HG03025 (cell line): ENCODE data around the gene USP32.
"Not testable (repeated sequence)": the region's sequence is repeated elsewhere in the genome, so short reads cannot be mapped to it uniquely, and the experiment has no call there.

Experiments used
- ATAC-seq: cut with Tn5 transposase; IDR thresholded peaks from one replicate; pipeline ENCODE4 v1.9.1; 2021; ENCODE audit warnings: mild to moderate bottlenecking, moderate library complexity; ENCODE audit not compliant: unreplicated experiment, low FRiP score

Gene USP32

DNA sequence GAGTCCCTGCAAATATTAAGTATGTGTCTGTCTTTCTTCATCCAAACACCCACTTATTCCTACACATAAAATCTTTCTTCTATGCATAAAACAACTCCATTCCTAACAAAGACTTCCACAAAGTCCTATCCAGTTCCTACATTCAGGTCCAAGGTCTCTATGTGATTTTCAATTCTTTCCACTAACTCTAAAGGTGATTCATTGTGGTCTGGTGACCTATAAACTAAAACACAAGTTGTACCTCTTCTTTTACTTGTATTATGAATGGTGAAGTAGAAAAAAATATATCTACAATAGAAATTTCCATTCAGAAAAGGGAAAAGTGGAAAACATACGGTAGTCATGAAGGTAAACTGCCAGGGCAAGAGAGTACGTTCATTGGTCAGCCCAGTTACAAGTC lies 56.6 kb downstream of the USP32 start:
- ATAC-seq: no peak

DNA sequence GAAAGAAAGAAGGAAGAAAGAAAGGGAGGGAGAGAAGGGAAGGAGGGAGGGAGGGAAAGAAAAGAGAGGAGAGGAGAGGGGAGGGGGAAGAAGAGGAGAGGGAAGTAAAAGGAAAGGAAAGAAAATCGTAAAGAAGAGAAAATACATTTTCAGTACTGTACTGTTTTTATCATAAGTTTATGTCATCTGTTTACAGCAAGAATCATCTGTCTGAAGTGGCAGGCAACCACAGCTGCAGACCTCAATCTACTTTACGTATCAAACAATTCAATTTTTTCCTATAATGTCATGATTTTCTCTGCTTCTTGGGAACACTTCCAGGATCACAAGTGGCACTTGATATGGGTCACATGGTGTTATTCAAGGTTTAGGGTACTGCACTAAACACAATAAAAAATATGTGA lies 58.3 kb downstream of the USP32 start:
- no peak for ATAC-seq

DNA sequence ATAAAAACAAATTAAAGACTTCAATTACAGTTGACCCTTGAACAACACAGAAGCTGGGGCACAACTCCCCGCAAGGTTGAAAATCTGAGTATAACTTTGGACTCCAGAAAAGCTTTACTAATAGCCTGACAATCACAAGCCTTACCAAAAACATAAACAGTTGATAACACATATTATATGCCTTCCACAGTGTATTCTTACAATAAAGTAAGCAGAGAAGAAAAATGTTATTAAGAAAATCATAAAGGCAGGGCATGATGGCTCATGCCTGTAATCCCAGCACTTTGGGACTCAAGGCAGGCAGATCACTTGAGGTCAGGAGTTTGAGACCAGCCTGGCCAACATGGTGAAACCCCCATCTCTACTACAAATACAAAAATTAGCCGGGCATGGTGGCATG lies 58.9 kb downstream of the USP32 start:
- ATAC-seq: not testable (repeated sequence)

DNA sequence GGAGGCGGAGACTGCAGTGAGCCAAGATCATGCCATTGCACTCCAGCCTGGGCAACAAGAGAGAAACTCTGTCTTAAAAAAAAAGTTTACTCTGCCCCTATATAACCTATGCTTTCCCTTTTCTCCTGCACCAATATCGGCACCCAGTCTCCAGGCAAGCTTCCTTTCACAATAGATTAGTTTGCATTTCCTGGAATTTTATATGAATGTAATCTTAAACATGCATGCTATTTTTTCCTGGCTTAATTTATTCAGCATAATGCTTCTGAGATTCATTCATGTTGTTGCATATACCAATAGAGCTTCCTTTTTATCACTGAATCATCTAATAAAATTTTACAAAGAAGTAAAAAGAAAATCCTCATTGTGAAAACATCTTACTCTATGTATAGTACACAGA lies 59.4 kb downstream of the USP32 start:
- no peak for ATAC-seq

DNA sequence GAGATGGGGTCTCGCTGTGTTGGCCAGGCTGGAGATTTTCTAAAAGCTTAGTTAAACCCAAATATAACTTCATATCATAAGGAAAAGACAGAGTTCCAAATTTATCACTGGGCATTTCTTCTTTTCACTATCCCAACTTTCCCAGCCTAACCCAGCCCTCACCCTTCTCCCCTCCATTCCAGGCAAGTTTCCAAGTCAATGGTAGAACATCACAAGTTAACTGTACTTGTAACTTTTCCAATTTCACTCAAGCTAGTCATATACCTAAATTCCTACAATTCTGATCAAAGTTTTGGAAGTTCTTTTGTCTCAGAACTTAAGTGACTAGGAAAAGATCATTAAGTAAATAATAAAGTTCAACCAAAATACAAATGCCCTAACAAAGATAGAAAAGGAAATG lies 61.2 kb downstream of the USP32 start:
- ATAC-seq: no peak

DNA sequence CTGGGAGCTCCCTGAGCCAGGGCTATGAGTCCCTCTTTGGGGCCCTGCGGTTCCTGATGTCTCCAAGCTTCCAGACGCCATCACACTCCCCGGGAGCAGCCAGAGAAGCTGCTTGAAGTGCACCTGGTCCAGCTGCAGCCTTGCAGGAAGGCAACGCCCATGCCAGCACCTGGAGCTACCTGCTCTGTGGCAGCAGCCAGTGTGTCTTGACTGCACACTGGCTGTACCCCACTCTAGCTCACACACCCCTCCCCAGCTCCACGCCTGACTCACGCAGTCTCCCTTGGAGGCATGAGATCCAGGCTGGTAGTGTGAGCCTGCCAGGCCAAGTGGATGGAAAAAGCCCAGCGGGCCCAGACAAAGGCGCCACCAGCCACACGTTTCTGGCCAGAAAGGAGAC lies 63.3 kb downstream of the USP32 start:
- ATAC-seq: no peak

DNA sequence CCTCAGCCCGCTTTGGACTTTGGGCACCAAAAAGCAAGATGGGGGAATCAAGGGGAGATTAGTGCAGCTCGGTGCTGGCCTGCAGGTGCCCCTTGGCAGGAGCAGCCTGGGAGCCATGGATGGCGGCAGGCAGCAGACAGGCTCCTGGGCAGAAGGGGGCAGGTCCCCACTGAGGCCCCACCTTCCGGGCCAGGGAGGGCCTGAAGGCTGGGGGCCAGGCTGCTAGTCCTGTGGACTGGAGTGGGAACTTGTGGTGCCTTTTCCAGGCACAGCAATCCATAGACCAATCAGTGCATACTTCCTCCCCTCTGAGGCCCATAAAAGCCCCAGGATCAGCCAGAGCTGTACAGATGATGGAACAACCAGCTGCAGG lies 64.0 kb downstream of the USP32 start:
- ATAC-seq: no peak

DNA sequence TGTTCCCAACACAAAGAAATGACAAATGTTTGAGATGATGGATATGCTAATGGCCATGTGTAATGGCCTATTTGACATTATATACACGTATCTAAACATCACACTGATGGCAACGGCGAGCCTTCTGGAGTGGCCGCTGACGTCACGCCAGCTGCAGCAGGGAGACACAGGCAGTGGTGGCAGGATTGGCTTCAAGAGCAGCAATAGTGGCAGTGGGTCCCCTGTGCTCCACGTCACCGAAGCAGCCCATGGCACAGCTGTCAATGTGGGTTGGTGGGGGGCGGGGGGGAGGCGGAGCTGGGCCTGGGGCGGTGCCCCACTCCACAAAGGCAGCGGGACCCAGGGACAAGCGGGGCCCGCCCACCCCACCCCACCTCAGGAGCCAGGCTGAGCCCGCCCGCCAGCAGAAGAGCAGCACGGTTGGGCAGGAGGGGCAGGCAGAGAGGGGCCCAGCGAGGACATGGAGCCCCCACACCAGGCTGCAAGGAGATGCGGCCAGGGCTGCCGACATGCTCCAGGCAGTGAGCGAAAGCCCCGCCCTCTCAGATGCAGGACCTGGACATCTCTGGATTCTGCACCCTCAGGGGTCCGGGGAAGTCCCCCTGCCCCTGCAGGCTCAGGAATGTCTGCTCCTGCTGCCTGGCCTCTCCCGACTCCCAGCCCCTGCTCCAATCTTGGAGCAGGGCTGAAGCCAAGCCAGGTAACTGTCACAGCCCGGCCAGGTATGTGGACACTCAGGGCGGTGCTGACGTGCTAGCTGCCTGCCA lies 64.6 kb downstream of the USP32 start:
- ATAC-seq: no peak

DNA sequence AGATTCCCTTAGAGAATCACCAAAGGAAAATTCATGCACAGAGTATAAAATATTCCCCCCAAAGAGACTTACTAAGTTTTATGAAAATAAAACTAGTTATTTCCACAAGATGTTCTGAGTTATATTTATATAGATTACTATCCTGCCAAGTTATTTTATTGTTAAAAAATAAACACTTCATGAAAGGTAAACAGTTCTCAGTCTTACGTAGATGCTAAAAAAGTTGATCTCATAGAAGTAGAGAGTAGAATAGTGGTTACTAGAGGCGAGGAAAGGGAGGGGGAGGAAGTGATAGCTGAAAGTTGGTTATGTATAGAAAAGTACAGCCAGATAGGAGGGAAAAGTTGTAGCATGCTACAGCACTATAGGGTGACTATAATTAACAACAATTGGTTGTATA lies 65.2 kb downstream of the USP32 start:
- no peak for ATAC-seq

DNA sequence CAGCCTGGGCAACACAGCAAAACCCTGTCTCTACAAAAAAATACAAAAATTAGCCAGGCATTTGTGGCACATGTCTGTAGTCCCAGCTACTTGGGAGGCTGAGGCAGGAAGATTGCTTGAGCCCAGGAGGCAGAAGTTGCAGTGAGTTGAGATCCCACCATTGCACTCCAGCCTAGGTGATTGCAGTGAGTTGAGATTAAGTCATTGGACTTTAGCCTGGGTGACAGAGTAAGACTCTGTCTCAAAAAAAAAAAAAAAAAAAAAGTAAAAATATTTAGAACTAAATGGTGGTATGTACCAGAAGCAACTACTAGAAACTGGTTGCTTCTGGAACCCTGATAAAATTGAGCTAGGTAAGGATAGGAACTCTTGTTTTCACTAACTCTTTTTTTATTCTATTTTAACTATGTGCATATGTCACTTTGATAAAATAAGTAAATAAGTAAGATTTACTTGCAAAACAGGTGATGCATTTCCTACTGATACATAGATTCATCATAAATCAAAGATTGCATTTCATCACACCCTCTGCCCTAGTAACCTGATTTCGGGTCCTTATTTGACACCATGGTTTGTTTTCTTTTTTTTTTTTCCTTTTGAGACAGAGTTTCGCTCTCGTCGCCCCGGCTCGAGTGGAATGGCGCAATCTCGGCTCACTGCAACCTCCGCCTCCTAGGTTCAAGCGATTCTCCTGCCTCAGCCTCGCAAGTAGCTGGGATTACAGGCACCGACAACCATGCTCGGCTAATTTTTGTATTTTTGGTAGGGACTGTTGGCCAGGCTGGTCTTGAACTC lies 66.0 kb downstream of the USP32 start:
- no peak for ATAC-seq

DNA sequence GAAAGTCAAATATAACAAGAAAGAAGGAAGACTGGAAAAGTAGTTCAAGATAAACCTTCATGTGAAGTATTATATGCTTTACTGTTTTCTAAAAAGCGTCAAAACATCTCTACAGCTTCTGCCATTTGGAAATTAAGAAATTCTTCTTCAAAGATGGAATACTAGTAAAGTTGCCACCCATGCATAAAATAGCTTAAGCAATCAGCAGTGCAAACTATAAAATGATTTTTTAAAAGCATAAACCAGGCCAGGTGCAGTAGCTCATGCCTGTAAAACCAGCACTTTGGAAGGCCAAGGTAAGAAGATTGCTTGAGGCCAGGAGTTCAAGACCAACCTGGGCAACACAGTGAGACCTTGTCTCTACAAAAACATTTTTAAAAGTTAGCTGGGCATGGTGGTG lies 68.2 kb downstream of the USP32 start:
- ATAC-seq: no peak

DNA sequence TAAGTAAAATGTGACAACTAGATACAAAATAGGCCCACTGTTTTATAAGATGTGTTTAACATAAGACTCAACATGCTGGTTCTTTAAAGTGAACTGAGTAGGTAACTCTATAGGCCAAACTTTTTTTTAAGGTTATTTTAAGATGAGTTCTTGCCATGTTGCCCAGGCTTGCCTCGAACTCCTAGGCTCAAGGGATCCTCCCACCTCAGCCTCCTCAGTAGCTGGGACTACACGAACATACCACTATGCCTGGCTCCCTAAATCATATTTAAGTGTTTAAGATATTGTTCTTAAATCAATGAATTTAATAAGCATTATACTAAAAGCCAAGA lies 69.9 kb downstream of the USP32 start:
- ATAC-seq: no peak

DNA sequence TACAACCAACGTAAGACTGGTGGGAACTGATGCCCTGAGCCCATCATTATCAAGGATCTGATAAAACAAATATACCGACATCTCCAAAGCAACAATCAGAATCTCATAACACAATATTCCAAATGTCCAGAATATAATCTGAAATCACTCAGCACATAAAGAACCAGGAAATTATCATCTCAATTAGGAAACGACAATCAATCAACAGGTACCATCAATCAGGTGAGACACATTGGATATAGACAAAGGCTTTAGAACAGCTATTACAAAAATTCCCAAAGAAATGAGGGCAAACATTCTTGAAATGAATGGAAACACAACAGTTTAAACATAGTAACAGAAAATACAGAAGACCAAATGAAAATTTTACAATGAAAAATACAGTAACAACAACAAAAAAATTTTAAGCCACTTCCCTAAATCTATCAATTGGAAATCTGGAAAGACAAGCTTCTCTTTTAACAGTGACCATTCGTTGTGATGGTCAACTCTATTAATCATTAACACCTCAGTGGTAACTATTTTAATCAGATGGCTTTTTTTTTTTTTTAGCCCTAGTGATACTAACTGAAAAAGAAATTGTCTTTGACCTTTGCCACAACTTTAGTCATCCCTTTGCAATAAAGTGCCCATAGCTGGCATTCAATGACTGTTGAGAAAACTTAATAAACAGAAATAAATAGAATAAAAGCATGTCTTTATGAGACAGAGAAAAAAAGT lies 70.4 kb downstream of the USP32 start:
- no peak for ATAC-seq

DNA sequence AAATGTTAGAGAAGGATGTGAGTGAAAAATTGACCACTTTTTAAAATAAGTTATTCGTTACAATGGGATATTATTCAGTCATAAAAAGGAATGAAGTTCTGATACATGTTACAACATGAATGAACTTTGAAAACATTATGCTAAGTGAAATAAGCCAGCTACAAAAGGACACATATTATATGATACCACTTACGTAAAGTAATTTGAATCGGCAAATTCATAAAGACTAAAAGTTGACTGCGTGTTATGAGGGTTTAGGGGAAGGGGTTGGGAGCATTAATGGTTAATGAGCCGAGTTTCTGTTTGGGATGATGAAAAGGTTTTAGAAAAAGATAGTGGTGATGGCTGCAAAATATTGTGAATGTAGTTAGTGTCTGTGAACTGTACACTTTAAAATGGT lies 73.1 kb downstream of the USP32 start:
- ATAC-seq: no peak

DNA sequence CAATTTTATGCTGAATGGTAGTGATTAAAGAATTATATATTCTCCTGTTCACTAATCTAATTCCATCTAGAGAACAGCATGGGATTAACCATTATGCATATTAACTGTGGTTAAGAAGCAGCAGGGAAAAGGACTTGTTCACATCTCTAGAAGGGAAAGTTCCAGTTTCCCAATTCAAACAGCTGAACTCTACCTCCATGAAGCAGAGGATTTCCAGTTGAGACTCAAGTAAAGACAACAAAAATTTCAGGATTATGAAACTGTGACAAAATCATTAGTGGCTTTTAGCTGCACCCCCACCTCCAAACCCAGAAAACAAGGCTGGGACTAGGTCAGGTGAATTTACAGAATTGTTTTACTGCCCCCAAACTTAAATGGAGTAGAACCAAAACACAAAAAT lies 73.6 kb downstream of the USP32 start:
- ATAC-seq: no peak

DNA sequence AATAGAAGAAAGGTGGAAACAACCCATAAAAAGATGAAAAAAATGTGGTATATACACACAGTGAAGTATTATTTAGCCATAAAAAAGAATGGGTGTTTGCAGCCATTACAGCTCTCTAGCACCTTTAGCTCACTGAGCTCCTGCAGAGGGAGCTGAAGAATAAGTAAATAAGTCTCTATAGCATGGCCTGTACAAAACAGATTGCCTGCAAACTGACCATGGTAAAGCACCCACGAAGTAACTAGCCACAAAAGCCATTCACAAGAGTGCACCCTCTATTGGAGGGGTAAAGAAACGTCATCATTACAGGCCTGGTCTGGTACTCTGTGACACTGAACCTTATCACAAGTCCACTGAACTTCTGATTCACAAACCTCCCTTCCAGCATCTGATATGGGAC lies 76.3 kb downstream of the USP32 start:
- ATAC-seq: no peak

DNA sequence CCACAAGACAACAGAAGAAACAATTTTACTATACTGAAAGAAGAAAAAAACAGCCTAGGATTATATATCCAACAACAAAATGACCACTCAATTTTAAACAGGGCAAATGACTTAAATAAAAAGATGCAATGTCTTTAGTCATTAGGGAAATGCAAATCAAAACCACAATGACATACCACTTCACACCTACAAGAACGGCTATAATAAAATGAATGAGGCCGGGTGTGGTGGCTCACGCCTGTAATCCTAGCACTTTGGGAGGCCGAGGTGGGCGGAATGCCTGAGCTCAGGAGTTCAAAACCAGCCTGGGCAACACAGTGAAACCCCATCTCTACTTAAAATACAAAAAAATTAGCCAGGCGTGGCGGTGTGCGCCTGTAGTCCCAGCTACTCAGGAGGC lies 77.0 kb downstream of the USP32 start:
- not testable (repeated sequence) for ATAC-seq

DNA sequence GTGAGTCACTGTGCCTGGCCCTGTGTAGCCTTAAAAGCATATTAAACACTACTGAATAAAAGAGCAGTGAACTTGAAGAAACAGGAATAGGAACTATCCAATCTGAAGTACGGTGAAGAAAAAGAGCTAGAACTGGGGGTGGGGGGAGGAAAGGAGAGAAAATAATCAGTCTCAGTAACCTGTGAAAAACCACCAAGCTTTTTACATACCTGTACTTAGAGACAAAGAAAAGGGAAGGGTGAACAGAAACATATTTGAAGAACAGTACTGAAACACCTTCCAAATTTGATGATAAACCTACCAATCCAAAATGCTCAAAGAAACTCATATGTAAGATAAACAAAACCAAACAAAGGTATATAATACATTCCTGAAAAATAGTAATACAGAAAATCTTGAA lies 77.5 kb downstream of the USP32 start:
- ATAC-seq: no peak

DNA sequence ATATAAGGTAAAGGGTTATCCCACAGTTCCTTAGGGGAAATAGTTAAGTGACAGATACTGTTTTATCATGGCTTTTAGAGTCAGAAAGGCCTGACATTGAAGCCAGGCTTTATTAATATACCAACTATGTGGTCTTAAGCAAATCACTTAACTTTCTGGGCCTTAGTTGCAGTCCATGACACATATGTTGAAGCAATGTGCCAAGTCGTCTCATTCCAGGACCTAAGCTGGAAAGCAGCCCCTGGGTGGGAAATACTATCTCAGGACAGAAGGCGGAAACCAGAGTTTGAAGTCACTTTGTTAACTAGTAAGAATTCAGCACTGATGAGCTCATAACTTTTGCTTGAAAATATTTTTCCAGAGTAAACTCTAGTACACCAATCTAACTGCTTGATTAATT lies 80.0 kb downstream of the USP32 start:
- no peak for ATAC-seq

DNA sequence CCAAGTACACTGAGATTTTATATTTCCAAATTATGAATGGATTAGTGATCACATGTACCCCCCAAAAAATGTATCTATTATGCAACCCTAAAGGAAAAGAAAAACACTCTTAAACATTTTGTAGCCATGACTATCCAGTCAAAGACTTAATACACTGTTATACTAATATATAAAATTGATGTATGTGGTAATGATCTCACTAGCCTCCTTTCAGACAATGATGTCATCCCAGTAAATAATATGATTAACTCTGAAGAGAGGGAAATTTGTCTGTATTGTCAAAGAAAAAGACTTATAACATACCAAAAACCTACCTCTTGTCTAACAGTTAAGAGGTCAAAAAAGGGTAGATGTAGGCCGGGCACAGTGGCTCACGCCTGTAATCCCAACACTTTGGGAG lies 80.7 kb downstream of the USP32 start:
- ATAC-seq: no peak

DNA sequence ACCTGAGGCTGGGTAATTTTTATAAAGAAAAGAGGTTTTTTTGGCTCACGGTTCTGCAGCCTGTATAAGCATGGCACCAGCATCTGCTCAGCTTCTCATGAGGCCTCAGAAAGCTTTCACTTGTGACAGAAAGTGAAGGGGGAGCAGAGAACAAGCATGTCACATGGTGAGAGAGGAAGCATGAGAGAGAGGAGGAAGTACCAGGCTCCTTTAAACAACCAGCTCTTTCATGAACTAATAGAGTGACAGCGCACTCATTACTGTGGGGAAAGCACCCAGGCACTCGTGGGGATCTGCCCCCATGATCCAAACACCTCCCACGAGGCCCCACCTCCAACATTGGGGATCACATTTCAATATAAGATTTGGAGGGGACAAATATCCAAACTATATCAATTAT lies 86.8 kb downstream of the USP32 start:
- ATAC-seq: no peak

DNA sequence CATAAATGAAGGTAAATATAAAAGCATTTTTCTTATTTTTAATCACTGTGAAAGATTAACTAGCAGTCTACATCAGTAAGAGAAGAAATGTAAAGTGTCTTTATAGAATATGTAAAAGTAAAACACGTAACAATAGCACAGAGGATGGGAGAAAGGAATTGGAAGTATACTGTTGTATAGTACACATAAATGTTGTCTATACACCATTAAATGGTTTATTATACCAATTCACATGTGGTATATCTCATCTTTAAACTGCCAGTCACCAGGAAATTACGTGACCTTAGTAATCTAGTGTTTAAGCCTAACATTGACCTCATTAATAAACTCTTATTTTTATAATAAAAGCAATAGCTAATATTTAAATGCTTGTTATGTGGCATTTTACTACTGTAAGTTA lies 87.4 kb downstream of the USP32 start:
- no peak for ATAC-seq
